NCI-H128 (cell line): ENCODE measurements around the gene PURA.

Source experiments
- DNase-seq: peaks from one replicate; lab custom pipeline; 2025; ENCODE audit not compliant: unreplicated experiment; lab: John Stamatoyannopoulos, UW

Gene PURA

DNA sequence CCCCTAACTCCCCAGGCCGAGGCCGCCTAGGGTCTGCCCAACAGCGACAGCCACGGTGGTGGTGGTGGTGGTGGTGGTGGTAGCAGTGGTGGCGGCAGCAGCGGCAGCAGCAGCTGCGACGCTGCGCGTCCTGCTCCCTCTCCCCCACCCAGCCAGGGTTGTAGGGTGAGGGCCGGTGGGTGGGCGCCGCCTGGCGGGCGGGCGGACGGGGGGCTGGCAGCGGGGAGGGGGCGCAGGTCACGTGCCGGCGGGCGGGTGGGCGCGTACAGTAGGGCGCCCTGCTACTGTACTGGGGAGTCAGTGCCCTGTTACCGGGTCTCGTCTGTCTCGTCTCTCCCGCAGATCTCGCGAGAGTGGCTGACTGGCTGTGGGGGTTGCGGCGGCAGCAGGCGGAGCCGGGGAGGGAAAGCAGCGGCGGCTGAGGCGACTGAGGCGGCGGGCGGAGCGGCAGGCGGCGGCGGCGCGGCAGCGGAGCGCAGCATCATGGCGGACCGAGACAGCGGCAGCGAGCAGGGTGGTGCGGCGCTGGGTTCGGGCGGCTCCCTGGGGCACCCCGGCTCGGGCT, at the start of gene PURA:
Gene PURA (plus strand): TSS at position 411 of the 565 bp plus-strand sequence. CDS start 73 bp downstream, at position 484.
- peak; percentile 81 for DNase-seq

- DNase-seq: no peak
Observed at GRCh38 chr5:140072812-140073211, 41.1 kb upstream of the PURA start.

DNA sequence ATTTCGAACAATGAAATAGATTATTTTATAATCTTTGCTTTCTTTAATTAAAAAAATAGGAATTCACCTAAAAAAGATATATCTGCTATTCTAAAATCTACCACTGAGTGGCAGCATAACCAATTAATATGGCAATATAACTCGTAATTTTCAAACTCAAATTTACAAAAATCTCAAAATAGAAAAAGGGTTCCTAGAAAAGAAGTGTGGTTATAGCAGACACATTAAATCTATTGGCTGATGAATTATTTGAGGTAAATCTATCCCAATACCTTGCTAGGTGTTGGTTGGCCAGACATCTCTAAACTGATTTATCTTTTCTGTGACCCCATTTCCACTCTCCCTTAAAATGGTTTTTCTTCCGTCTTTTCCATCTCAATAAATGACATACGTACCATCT, 40.6 kb upstream of the PURA start:
- no peak for DNase-seq

GRCh38 chr5:140075371-140075770, 38.5 kb upstream of the PURA start:
- DNase-seq: no peak

- no peak for DNase-seq
Observed at GRCh38 chr5:140076142-140076541, 37.8 kb upstream of the PURA start.

GRCh38 chr5:140076788-140077187, 37.1 kb upstream of the PURA start:
- DNase-seq: no peak

GRCh38 chr5:140083120-140083519, 30.8 kb upstream of the PURA start:
- DNase-seq: no peak

GRCh38 chr5:140083650-140084049, 30.3 kb upstream of the PURA start:
- no peak for DNase-seq

GRCh38 chr5:140084541-140084940, 29.4 kb upstream of the PURA start:
- no peak for DNase-seq

DNA sequence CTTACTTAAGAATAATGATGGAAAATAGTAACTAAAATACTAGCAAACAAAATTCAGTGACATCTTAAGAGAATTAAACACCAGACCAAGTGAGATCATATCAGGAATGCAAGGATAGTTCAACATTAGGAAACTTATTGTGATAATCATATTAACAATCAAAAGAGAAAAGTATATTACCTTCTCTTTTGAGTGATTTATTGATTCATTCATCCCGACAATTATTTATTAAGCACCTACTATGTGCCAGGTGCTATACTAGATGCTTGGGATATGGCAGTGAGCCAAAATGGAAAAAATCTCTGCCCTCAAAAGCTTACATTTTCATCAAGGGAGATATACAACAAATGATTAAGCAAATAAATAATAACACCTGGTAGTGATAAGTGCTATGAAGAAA, 23.7 kb upstream of the PURA start:
- DNase-seq: no peak

DNA sequence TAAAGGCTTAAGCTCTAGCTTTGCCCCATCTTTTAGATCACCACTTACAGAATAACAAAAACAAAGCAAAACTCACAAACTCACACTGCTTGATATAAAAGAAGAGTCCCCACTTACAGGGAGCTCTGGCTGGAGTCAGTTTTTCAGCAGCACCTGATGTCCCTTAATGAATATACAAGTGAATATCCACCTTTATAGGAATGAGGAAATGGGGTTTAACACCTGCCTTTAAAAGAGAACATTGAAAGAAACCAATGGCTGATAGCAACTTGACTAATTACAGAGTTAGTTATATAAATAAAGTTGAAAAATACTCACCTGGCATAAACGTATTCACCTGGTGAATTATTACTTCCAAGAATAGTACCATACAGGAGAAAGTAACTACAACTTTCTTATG, 20.7 kb upstream of the PURA start:
- DNase-seq: no peak

DNA sequence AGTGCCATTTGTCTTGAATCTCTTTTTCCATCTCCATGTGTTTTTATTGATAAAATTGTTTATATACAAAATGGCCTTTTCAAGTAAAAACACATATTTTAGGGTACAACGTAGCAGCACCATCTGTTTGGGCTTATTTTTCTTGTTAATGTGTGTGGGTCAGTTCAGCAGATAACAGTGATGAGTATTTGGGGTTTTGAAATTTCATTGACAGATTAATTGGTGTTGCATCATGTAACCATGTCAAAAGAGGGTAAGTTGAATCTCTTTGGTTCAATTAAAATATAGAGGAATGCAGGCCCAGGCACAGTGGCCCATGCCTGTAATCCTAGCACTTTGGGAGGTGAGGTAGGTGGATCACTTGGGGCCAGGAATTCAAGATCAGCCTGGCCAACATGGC, 20.0 kb upstream of the PURA start:
- DNase-seq: no peak

DNA sequence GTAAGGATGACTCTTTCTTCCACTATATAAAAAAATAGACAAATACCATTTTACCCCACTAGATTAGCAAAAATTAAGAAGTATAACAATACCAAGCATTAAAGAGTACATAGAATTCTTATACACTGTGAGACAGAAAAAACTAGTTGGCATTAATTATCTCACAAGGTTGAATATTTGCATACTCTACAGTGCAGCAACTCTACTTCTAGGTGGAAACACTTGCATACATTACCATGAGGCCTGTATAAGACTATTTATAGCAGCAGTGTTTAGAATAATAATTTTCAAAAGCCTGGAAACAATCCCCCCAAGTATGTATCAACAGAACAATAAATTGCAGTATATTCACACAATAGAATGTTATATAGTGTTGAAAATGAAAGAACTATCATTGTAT, 19.0 kb upstream of the PURA start:
- DNase-seq: no peak

DNA sequence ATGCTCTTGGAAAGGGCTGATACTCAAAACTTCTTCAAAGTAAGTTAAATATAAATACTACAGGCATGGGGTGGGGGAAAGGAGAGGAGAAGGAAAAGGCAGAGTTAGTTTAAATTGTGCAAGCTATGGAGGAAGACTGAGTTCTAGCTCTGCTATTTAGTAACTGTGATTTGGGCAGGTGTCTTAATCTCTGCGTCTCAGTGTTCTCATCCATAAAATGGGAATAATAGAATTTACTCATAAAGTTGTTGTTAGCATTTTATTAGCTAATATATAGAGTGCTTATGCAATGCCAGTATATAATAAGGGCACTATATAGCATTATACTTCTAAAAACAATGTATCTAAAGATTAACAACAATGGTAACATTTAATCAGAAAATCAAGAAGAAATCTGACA, 12.7 kb upstream of the PURA start:
- no peak for DNase-seq

DNA sequence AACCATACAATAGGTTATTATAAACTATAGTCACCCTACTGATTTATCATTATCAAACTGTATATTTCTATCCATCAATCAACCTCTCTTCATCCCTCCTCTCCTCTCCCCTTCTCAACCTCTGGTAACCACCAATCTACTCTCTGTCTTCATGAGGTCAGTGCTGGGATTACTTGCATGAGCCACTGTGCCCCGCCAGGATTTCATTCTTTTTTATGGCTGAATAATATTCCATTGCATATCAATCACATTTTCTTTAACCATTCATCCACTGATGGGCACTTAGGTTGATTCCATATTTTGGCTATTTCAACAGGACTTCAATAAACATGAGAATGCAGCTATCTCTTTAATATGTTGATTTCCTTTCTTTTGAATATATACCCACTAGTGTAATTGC, 10.8 kb upstream of the PURA start:
- DNase-seq: no peak

- no peak for DNase-seq
Observed at GRCh38 chr5:140104100-140104499, 9.8 kb upstream of the PURA start.

GRCh38 chr5:140106101-140106500, 7.8 kb upstream of the PURA start:
- no peak for DNase-seq

DNA sequence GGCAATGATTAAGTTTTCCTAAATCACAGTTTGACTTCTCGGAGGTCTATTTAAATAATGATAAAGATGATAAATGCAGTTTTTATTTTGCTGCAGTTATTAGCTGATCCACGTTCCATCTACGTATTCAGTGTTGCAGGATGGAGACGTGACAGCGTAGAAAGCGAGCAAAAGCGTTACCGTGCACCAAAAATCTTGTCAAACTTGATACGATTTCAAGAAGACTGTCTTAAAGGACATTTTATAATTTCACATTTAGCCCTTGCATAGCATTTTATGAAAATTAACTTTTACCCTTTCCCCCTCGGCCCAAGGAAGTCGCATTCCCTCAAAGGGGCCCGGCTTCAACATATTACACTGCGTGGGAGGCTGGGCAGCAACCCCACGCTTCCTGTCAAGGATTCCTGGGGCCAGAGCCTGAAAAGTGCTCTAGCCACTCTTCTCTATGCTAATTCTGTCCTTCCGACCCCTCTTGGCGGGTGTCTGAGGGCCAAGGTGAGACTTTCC, 7.1 kb upstream of the PURA start:
- no peak for DNase-seq

DNA sequence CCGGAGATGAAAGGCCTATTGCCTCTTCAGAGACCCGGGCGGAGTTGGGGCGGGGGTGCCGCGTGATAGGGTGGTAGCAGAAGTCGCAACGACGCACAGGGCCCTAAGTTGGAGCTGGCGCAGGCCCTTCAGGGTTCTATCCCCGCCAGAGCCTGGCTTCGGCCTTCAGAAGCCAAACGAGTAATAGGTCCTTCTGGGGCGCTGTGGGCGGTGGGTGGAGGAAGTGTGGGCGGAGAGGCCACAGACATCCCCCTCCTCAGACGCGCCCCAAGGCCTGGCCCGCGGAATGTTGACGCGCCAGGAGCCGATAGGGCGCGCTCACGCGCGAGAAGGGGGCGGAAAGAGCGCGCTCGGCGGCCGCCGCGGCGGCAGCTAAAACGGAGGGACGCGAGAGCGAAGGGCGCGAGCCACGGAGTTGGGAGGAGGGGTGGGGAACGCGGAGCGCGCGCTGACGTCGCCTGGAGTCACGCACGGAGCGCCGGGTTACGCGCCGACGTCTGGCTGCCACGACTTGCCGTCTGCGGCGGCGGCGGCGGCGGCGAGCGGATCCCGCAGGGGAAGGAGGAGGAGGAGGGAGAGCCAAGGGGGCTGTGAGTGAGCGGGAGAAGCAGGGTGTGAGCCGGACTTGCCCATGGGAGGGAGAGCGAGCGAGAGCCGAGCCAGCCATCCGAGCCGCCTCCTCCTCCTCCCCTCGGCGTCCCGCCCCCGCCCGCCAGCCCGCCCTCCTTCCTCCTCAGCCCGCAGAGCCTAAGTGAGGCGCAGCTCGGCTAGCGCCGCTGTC, 6.4 kb upstream of the PURA start:
- DNase-seq: peak; percentile 60

DNA sequence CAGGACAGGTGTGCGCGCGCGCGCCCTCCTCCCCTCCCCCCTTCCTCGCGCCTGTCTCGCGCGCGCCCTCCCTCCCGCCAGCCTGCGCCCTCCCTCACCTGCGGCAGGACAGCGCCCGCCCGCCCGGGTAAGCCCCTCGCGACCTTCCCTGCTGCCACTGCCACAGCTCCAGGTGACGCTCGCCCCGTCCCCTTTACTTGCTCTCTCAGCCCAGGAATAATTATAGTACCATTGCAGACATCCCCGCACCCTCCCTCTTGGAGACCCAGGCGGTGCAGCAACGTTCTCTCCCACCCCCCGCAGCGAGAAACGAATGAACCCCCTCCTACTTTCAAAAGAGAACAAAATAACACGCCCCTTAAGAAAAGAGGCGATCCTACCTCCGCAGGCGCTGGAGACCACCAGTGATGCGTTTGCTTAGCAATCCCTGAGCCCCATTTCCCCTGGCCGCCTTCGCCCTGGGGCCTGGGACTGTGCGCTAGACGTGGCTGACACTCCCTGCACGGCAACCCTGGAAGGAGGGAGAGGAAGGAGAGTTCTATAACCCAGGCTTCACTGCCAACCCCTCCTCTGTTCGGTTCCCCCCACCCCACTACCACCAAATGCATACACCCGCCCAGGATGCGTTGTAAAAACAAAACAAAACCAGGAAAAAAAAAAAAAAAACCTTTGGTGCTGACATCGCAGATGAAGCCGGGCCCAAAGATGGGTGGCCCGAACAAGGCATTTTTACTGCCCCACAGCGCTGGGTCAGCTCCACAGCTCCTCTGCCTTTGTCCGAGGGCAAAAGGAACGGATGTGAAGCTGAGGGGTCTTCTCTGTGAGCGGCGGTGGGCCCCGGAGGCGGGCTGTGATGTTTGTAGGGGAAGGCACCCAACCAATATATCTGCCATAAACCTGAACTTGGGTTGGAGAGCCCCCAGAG, 5.6 kb upstream of the PURA start:
- no peak for DNase-seq

DNA sequence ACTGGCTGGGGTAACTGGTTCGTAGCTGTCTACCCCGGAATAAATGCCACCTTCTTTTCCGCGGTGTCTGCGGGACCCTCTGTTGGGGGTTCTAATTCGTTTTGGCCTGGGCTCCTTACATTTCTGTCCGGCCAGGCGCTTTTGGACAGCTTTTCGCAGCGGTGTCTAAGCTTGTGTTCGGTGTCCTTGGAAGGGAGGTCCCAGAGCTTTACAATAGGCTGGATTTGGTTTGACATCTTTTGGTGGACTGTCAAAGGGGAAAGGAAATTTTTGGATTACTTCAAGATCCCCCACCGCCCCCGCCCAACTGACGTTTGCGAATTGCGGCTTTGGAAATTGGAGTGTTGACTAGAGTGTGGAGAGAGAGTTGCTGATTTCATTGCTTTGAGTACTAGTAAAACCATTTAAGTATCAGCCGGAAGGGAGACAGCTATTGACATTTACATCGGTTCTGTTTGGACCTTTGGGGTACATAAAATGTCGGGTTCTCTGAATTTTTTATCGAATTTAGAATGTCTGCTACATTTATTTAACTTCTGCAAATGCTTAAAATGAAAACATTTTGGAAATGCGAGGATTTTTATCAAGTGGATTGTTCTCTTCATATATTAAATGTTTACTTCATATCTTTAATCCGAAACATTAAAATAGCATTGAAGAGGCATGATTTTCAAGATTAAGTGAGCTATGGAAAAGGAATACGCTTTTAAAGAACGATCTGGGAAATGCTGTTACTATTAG, 4.7 kb upstream of the PURA start:
- DNase-seq: no peak
